BLaER1 treated with 17β-estradiol and CSF1 and Interleukin-3, amounts not matched to agents 10 nM and 100 nM (cell line): ENCODE data around the gene ALS2CL.

Source experiments
- H3K27ac ChIP-seq, 11 experiments: shearing (Covaris generic); formaldehyde crosslinking; 2 replicates each; pipeline ENCODE4 v1.8.1; 2022
- H3K27me3 ChIP-seq, 11 experiments: shearing (Covaris generic); formaldehyde crosslinking; 2 replicates each; pipeline ENCODE4 v1.8.1; 2022
- H3K36me3 ChIP-seq, 11 experiments: shearing (Covaris generic); formaldehyde crosslinking; 2 replicates each; pipeline ENCODE4 v1.8.1; 2022
- H3K4me1 ChIP-seq, 10 experiments: shearing (Covaris generic); formaldehyde crosslinking; 2 replicates each; pipeline ENCODE4 v1.8.1; 2022
- H3K4me2 ChIP-seq, 11 experiments: shearing (Covaris generic); formaldehyde crosslinking; 2 replicates each; pipeline ENCODE4 v1.8.1; 2022
- H3K4me3 ChIP-seq, 10 experiments: shearing (Covaris generic); formaldehyde crosslinking; 2 replicates each; pipeline ENCODE4 v1.8.1; 2022
- H3K9ac ChIP-seq, 11 experiments: shearing (Covaris generic); formaldehyde crosslinking; 2 replicates each; pipeline ENCODE4 v1.8.1; 2022
- H3K9me3 ChIP-seq, 11 experiments: shearing (Covaris generic); formaldehyde crosslinking; replicated peaks in 1 of 11; 2 replicates each; pipeline ENCODE4 v1.8.1; 2022
- H4K20me1 ChIP-seq, 11 experiments: shearing (Covaris generic); formaldehyde crosslinking; 2 replicates each; pipeline ENCODE4 v1.8.1; 2022
- Cebpa-rat ChIP-seq, 11 experiments: shearing (Covaris generic); IDR thresholded peaks; 2 replicates each; pipeline ENCODE4 v1.8.1; 2022

Gene ALS2CL

GRCh38 chr3:46646700-46647099 is 46.8 kb downstream of the ALS2CL start:
- no peaks in the 10 kb centered on the region for H4K20me1 ChIP-seq
- no peak for TF ChIP-seq Cebpa-rat (IDR thresholded peaks at IDR 0.05)
- H3K27me3 ChIP-seq: no peaks in the 10 kb centered on the region
- H3K9ac ChIP-seq: no peak overlapping the region
- H3K4me1 ChIP-seq: peaks cover 0 to 11% (median 8%) of the 10 kb centered on the region in 10 experiments; a peak in 15 of 20 replicates
- no peak overlapping the region for H3K27ac ChIP-seq
- no peaks in the 10 kb centered on the region for H3K36me3 ChIP-seq
- no peak overlapping the region for H3K4me2 ChIP-seq
- no peak overlapping the region for H3K4me3 ChIP-seq
- H3K9me3 ChIP-seq: peaks cover 3 to 16% (median 8%) of the 10 kb centered on the region in 11 experiments; a peak in 21 of 22 replicates

GRCh38 chr3:46643701-46644100 is 49.8 kb downstream of the ALS2CL start:
- peak overlapping the region in 6 of 11 experiments; percentile 12 to 42 (median 28); a peak in 8 of 22 replicates for H3K4me2 ChIP-seq
- H3K27ac ChIP-seq: no peak overlapping the region
- no peak overlapping the region for H3K4me3 ChIP-seq
- peaks cover 9 to 22% (median 15%) of the 10 kb centered on the region in 11 experiments; a peak in 20 of 22 replicates for H3K9me3 ChIP-seq
- H3K4me1 ChIP-seq: peaks cover 3 to 16% (median 8%) of the 10 kb centered on the region in 10 experiments; a peak in 17 of 20 replicates
- no peaks in the 10 kb centered on the region for H4K20me1 ChIP-seq
- no peak for TF ChIP-seq Cebpa-rat (IDR thresholded peaks at IDR 0.05)
- H3K9ac ChIP-seq: no peak overlapping the region
- no peaks in the 10 kb centered on the region for H3K27me3 ChIP-seq
- no peaks in the 10 kb centered on the region for H3K36me3 ChIP-seq

- peak in 5 of 11 experiments; percentile 36 to 79 (median 72); a peak in 6 of 22 replicates for TF ChIP-seq Cebpa-rat (IDR thresholded peaks at IDR 0.05)
- H3K9ac ChIP-seq: no peak overlapping the region
- no peaks in the 10 kb centered on the region for H3K27me3 ChIP-seq
- no peaks in the 10 kb centered on the region for H4K20me1 ChIP-seq
- no peaks in the 10 kb centered on the region for H3K36me3 ChIP-seq
- peaks cover 3 to 16% (median 8%) of the 10 kb centered on the region in 10 experiments; a peak in 17 of 20 replicates for H3K4me1 ChIP-seq
- H3K4me2 ChIP-seq: peak overlapping the region in 6 of 11 experiments; percentile 1 to 42 (median 29); a peak in 9 of 22 replicates
- peaks cover 9 to 20% (median 14%) of the 10 kb centered on the region in 11 experiments; a peak in 19 of 22 replicates for H3K9me3 ChIP-seq
- no peak overlapping the region for H3K27ac ChIP-seq
- H3K4me3 ChIP-seq: no peak overlapping the region
These were observed 50.5 kb downstream of the ALS2CL start for GRCh38 chr3:46642971-46643370.

- Histone ChIP-seq H3K4me3 (no peak overlapping the region), H3K9ac (no peak overlapping the region), H3K36me3 (no peaks in the 10 kb centered on the region), H3K4me1 (peaks cover 3 to 16% (median 8%) of the 10 kb centered on the region in 10 experiments; a peak in 17 of 20 replicates), H3K27ac (no peak overlapping the region), H3K27me3 (no peaks in the 10 kb centered on the region), H3K4me2 (peak overlapping the region in 2 of 11 experiments; percentile 30 to 35; a peak in 2 of 22 replicates), H4K20me1 (no peaks in the 10 kb centered on the region), H3K9me3 (peaks cover 9 to 20% (median 14%) of the 10 kb centered on the region in 11 experiments; a peak in 19 of 22 replicates)
- TF ChIP-seq Cebpa-rat (IDR thresholded peaks at IDR 0.05): no peak
These were observed 52.6 kb downstream of the ALS2CL start for GRCh38 chr3:46640927-46641326.

GRCh38 chr3:46639221-46639620 is 54.3 kb downstream of the ALS2CL start:
- no peaks in the 10 kb centered on the region for H3K36me3 ChIP-seq
- TF ChIP-seq Cebpa-rat (IDR thresholded peaks at IDR 0.05): no peak

GRCh38 chr3:46634856-46635255 is 58.6 kb downstream of the ALS2CL start:
- TF ChIP-seq Cebpa-rat (IDR thresholded peaks at IDR 0.05): no peak
- no peaks in the 10 kb centered on the region for H4K20me1 ChIP-seq
- peaks cover 24 to 36% (median 30%) of the 10 kb centered on the region in 10 experiments for H3K4me1 ChIP-seq
- peak overlapping the region in 10 of 11 experiments; percentile 10 to 49 (median 24); a peak in 13 of 22 replicates for H3K4me2 ChIP-seq
- peaks cover 0 to 8% (median 0%) of the 10 kb centered on the region in 11 experiments; a peak in 5 of 22 replicates for H3K9me3 ChIP-seq
- H3K9ac ChIP-seq: no peak overlapping the region
- H3K27me3 ChIP-seq: no peaks in the 10 kb centered on the region
- H3K4me3 ChIP-seq: no peak overlapping the region
- H3K27ac ChIP-seq: no peak overlapping the region
- H3K36me3 ChIP-seq: no peaks in the 10 kb centered on the region

More at GRCh38 chr3:46639221-46639620, 54.3 kb downstream of the ALS2CL start:
- H3K4me2 ChIP-seq: no peak overlapping the region
- no peak overlapping the region for H3K4me3 ChIP-seq
- no peak overlapping the region for H3K27ac ChIP-seq
- H3K9me3 ChIP-seq: peaks cover 9 to 20% (median 14%) of the 10 kb centered on the region in 11 experiments; a peak in 19 of 22 replicates
- H4K20me1 ChIP-seq: no peaks in the 10 kb centered on the region
- H3K9ac ChIP-seq: no peak overlapping the region
- no peaks in the 10 kb centered on the region for H3K27me3 ChIP-seq
- H3K4me1 ChIP-seq: peaks cover 13 to 27% (median 17%) of the 10 kb centered on the region in 10 experiments

GRCh38 chr3:46632792-46633191 is 60.7 kb downstream of the ALS2CL start:
- H3K4me2 ChIP-seq: no peak overlapping the region
- no peaks in the 10 kb centered on the region for H3K9me3 ChIP-seq
- no peaks in the 10 kb centered on the region for H3K27me3 ChIP-seq
- no peaks in the 10 kb centered on the region for H3K36me3 ChIP-seq
- TF ChIP-seq Cebpa-rat (IDR thresholded peaks at IDR 0.05): no peak
- H4K20me1 ChIP-seq: no peaks in the 10 kb centered on the region
- no peak overlapping the region for H3K9ac ChIP-seq
- H3K4me3 ChIP-seq: no peak overlapping the region
- H3K4me1 ChIP-seq: peaks cover 36 to 52% (median 40%) of the 10 kb centered on the region in 10 experiments
- H3K27ac ChIP-seq: no peak overlapping the region

- peak overlapping the region; percentile 45 to 70 (median 62); a peak in 21 of 22 replicates for H3K27ac ChIP-seq
- peak overlapping the region in 9 of 10 experiments; percentile 5 to 60 (median 37); a peak in 13 of 20 replicates for H3K4me3 ChIP-seq
- peaks cover 35 to 47% (median 38%) of the 10 kb centered on the region in 10 experiments for H3K4me1 ChIP-seq
- H3K9me3 ChIP-seq: no peaks in the 10 kb centered on the region
- no peak for TF ChIP-seq Cebpa-rat (IDR thresholded peaks at IDR 0.05)
- no peaks in the 10 kb centered on the region for H3K27me3 ChIP-seq
- H3K4me2 ChIP-seq: peak overlapping the region; percentile 76 to 95 (median 87)
- H3K9ac ChIP-seq: peak overlapping the region in 10 of 11 experiments; percentile 28 to 74 (median 56); a peak in 18 of 22 replicates
- no peaks in the 10 kb centered on the region for H4K20me1 ChIP-seq
- no peaks in the 10 kb centered on the region for H3K36me3 ChIP-seq
These were observed 63.6 kb downstream of the ALS2CL start for GRCh38 chr3:46629551-46630517.

GRCh38 chr3:46628901-46629369 is 64.5 kb downstream of the ALS2CL start:
- H3K4me1 ChIP-seq: peaks cover 26 to 38% (median 29%) of the 10 kb centered on the region in 10 experiments
- peak overlapping the region in 6 of 11 experiments; percentile 36 to 66 (median 56); a peak in 5 of 22 replicates for H3K9ac ChIP-seq
- H4K20me1 ChIP-seq: no peaks in the 10 kb centered on the region
- TF ChIP-seq Cebpa-rat (IDR thresholded peaks at IDR 0.05): no peak
- no peak overlapping the region for H3K4me3 ChIP-seq
- H3K36me3 ChIP-seq: no peaks in the 10 kb centered on the region
- no peaks in the 10 kb centered on the region for H3K9me3 ChIP-seq
- no peaks in the 10 kb centered on the region for H3K27me3 ChIP-seq
- peak overlapping the region; percentile 34 to 70 (median 57); a peak in 20 of 22 replicates for H3K27ac ChIP-seq
- H3K4me2 ChIP-seq: peak overlapping the region; percentile 76 to 95 (median 87); a peak in 20 of 22 replicates
